ENCODE results near the gene RARA. TPM values are rescaled to one million over a fixed set of nuclear protein-coding genes. Genes with fewer than 3 reads are reported as not detected.
A peak's percentile ranks its signal among the peaks of the same experiment; 100 is the strongest.

The RARA gene
- total RNA-seq, 1 donor from 2014 or later = 79.6 TPM

DNA sequence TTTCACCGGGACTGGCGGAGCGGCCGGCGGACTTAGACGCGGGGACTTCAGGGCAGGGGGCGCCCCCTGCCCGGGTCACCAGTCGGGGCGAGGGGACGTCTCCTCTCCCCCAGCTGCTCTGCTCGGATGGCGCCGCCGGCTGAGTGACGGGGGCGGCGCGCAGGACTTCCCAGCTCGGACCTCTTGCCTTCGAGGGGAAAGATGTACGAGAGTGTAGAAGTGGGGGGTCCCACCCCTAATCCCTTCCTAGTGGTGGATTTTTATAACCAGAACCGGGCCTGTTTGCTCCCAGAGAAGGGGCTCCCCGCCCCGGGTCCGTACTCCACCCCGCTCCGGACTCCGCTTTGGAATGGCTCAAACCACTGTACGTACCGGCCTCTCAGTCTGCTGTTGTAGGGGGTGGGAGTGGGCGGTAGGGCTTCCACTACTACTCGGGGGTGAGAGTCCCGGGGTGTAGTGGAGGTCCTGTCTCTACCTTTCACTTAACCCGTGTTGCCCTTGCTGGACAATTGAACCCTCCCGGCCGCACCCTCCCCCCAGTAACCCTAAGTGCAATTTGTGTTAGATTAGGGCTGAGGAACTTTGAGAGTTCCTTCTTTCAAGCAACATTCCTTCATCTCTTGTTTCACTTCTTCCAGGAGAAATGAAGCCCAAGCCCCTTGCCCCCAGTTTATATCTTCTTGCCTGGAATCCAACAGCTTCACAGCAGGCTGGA, 33.7 kb downstream of the RARA start:
- Mint-ChIP-seq H3K36me3 (peaks cover 2% of the 10 kb centered on the region), H3K4me1 (peaks cover 64% of the 10 kb centered on the region), H3K9me3 (no peaks in the 10 kb centered on the region), H3K27me3 (ENCODE audit: low read depth) (no peaks in the 10 kb centered on the region), H3K4me3 (peak overlapping the region; percentile 94), H3K27ac (peak overlapping the region; percentile 94)
- TF ChIP-seq, protein P1, sequence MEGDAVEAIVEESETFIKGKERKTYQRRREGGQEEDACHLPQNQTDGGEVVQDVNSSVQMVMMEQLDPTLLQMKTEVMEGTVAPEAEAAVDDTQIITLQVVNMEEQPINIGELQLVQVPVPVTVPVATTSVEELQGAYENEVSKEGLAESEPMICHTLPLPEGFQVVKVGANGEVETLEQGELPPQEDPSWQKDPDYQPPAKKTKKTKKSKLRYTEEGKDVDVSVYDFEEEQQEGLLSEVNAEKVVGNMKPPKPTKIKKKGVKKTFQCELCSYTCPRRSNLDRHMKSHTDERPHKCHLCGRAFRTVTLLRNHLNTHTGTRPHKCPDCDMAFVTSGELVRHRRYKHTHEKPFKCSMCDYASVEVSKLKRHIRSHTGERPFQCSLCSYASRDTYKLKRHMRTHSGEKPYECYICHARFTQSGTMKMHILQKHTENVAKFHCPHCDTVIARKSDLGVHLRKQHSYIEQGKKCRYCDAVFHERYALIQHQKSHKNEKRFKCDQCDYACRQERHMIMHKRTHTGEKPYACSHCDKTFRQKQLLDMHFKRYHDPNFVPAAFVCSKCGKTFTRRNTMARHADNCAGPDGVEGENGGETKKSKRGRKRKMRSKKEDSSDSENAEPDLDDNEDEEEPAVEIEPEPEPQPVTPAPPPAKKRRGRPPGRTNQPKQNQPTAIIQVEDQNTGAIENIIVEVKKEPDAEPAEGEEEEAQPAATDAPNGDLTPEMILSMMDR (IDR thresholded peaks at IDR 0.05; ENCODE audit: unreplicated experiment) = no peak
- DNase-seq (ENCODE audit: low spot score in 2 of 2, unreplicated experiment in 2 of 2) = no peak

DNA sequence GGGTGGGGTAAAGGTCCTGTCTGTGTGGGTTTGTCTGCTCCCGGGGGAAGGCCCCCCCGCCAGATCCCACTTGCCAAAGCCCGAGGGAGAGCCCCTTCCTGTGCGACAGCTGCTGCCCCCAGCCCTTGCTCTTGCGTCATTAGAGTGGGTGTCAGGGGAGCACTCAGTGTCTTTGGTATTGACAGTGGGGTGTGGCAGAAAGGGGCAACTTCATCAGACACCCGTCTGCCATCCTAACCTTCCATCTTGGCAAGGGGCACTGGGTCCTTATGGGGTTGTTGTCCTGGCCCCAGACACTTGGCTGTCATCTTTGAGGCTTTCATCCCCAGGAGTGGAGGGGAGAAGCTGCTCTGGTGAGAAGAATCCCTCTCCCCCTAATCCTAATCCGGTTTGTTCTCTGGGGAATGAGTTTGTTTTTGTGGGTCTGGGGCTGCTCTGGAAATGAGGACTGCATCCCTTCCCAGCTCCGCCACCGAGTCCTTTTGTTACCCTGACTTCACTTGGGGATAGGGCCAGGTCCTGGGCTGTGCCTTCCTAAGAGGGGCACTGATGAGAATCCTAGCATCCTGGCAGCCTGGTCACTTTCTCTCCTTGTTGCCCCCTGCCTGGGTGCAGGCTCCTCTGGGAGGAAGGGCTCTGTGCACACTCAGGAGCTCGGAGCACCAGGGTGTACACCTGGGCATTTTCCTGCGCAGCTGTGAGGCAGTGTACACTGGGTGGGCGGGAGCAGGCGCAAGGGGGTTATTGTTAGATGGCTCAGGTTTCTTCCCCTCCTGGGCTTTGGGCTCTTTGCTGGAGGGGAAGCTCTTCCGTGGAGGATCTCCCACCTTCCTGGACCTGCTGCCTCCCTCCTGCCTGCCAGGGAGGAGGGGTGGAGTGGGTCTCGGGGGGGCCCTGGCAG, 34.5 kb downstream of the RARA start:
- no peaks in the 10 kb centered on the region for H3K9me3 Mint-ChIP-seq
- peak overlapping the region; percentile 94 for H3K27ac Mint-ChIP-seq
- H3K4me3 Mint-ChIP-seq = peak overlapping the region; percentile 94
- H3K36me3 Mint-ChIP-seq = peaks cover 2% of the 10 kb centered on the region
- DNase-seq (ENCODE audit: low spot score in 2 of 2, unreplicated experiment in 2 of 2) = no peak
- no peaks in the 10 kb centered on the region for H3K27me3 Mint-ChIP-seq (ENCODE audit: low read depth)
- TF ChIP-seq, protein P1 (IDR thresholded peaks at IDR 0.05; ENCODE audit: unreplicated experiment) = no peak
- peaks cover 70% of the 10 kb centered on the region for H3K4me1 Mint-ChIP-seq

DNA sequence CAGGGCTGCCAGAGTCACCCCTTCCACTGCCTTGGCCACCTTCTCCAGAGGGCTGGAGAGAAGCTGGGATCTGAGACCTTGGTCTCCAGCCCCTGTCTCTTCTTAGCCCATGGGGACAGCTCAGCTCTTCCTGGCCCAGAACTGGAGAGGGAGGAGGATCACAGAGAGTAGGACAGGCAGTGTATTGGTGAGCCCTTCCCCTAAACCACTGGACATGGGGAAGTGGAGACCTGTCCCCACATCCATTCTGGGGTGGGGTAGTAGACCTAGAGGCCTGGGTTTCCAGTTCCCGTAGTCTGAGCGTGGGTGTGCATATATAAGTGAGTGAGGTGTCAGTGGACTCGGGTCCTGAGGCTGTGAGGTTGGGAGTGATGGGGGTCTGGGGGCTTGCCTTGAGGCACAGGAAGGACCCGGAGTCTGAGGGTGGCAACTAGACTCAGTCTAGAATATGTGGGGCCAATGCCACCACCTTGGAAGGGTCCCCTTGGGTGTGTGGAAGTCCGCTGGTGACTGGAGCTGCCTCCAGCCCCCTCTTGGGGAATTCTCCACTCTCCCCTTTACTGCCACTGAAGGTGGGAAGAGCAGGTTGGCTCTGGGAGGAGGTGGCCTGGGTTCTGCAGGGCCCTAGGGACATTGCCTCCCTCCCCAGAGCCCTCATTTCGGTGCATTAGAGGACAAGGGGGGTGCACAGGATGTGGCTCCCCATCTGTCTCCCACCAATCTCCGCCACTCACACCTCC, 35.6 kb downstream of the RARA start:
- H3K9me3 Mint-ChIP-seq = no peaks in the 10 kb centered on the region
- H3K27ac Mint-ChIP-seq = peak overlapping the region; percentile 94
- no peak for DNase-seq (ENCODE audit: low spot score in 2 of 2, unreplicated experiment in 2 of 2)
- H3K27me3 Mint-ChIP-seq (ENCODE audit: low read depth) = no peaks in the 10 kb centered on the region
- H3K4me1 Mint-ChIP-seq = peaks cover 74% of the 10 kb centered on the region
- peak overlapping the region; percentile 94 for H3K4me3 Mint-ChIP-seq
- peaks cover 9% of the 10 kb centered on the region for H3K36me3 Mint-ChIP-seq
- TF ChIP-seq, protein P1 (IDR thresholded peaks at IDR 0.05; ENCODE audit: unreplicated experiment) = no peak

DNA sequence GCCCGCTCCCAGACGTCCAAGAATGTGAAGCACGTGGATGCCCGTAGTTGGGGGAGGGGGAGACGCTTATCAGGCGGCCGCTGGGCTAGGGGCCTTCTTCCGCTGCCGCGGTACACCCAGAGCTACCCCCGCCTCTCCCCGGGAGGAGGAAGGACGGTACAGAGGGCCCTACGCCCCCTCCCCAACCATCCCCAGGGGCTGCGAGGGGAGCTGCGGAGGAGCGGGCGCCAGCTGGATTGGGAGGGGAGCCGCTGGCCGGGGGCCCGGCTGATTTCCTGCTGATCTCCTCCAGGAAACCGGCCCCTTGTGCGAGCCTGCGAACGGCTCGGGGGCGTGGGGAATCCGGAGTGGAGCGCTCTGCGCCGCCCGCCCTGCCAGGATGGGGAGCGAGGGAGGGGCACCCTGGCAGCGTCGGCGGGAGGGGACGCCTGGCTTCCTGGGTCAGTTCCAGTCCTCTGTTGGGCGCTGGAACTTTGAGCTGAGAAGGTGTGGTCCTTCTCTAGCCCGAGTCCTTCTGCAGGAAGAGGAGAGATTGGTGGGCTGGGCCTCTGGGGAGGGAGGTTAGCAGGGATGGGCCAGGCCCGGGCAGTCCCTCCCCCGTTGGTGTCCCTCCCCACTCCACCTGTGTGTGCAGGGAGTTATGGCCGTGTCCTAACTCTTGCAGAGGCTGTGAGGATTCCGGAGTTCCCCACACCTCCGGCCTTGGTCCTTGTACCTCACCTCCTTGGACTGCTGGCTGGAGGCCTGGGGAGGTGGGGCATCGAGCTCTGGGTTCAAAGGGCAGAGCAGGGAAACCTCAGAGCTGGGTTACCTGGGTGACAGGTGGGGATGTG, 36.4 kb downstream of the RARA start:
- peak overlapping the region; percentile 94 for H3K27ac Mint-ChIP-seq

More for the DNA sequence above, 36.4 kb downstream of the RARA start:
- Mint-ChIP-seq H3K4me1 (peaks cover 74% of the 10 kb centered on the region), H3K36me3 (peaks cover 10% of the 10 kb centered on the region), H3K9me3 (no peaks in the 10 kb centered on the region), H3K27me3 (ENCODE audit: low read depth) (no peaks in the 10 kb centered on the region), H3K4me3 (peak overlapping the region; percentile 94)
- peak; percentile 75 to 83 for DNase-seq (ENCODE audit: low spot score in 2 of 2, unreplicated experiment in 2 of 2)
- TF ChIP-seq, protein P1 (IDR thresholded peaks at IDR 0.05; ENCODE audit: unreplicated experiment) = no peak

All from mesothelial cell of epicardium (in vitro differentiated cells).